HEK293T (cell line): ENCODE results near the gene GTF2H1.
"Not testable (repeated sequence)": the region's sequence is repeated elsewhere in the genome, so short reads cannot be mapped to it uniquely, and the experiment has no call there.

ENCODE experiments used
- ARNT ChIP-seq: fragments of 450-650 bp; IDR thresholded peaks from 2 replicates; pipeline ENCODE4 v1.6.1; 2017; ENCODE audit warnings: mild to moderate bottlenecking
- BHLHE40 ChIP-seq: fragments of 450-650 bp; IDR thresholded peaks from 2 replicates; pipeline ENCODE4 v1.6.1; 2016; ENCODE audit warnings: mild to moderate bottlenecking, moderate library complexity, borderline replicate concordance
- CTBP1 ChIP-seq: fragments of 450-650 bp; IDR thresholded peaks from 2 replicates; pipeline ENCODE4 v1.6.1; 2016; ENCODE audit warnings: borderline replicate concordance
- FOXA1 ChIP-seq: fragments of 450-650 bp; IDR thresholded peaks from 2 replicates; pipeline ENCODE4 v1.6.1; 2016; ENCODE audit warnings: mild to moderate bottlenecking
- FOXK2 ChIP-seq: fragments of 450-650 bp; IDR thresholded peaks from 2 replicates; pipeline ENCODE4 v1.6.1; 2016; ENCODE audit warnings: mild to moderate bottlenecking
- FOXM1 ChIP-seq: fragments of 450-650 bp; IDR thresholded peaks from 2 replicates; pipeline ENCODE4 v1.6.1; 2017; ENCODE audit warnings: mild to moderate bottlenecking, borderline replicate concordance
- HDGF ChIP-seq: fragments of 450-650 bp; IDR thresholded peaks from 2 replicates; pipeline ENCODE4 v1.6.1; 2017; ENCODE audit warnings: antibody characterized with exemption, borderline replicate concordance
- SP1 ChIP-seq: fragments of 450-650 bp; IDR thresholded peaks from 2 replicates; pipeline ENCODE4 v1.6.1; 2017
- SUZ12 ChIP-seq: fragments of 450-650 bp; IDR thresholded peaks from 2 replicates; pipeline ENCODE4 v1.6.1; 2016; ENCODE audit warnings: mild to moderate bottlenecking
- TF ChIP-seq, protein P1 (sequence below): fragments of 450-650 bp; IDR thresholded peaks from 2 replicates; pipeline ENCODE4 v1.6.1; 2016

DNA sequence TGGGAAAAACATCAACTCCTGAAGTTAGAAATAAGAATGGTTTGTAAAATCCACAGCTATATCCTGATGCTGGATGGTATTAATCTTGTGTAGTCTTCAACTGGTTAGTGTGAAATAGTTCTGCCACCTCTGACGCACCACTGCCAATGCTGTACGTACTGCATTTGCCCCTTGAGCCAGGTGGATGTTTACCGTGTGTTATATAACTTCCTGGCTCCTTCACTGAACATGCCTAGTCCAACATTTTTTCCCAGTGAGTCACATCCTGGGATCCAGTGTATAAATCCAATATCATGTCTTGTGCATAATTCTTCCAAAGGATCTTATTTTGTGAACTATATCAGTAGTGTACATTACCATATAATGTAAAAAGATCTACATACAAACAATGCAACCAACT lies 85.0 kb downstream of the GTF2H1 start:
- not testable (repeated sequence) for TF ChIP-seq BHLHE40, SP1, FOXM1, HDGF, CTBP1, ARNT, SUZ12, FOXA1, FOXK2
- TF ChIP-seq, protein P1, sequence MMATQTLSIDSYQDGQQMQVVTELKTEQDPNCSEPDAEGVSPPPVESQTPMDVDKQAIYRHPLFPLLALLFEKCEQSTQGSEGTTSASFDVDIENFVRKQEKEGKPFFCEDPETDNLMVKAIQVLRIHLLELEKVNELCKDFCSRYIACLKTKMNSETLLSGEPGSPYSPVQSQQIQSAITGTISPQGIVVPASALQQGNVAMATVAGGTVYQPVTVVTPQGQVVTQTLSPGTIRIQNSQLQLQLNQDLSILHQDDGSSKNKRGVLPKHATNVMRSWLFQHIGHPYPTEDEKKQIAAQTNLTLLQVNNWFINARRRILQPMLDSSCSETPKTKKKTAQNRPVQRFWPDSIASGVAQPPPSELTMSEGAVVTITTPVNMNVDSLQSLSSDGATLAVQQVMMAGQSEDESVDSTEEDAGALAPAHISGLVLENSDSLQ: not testable (repeated sequence)
